OCI-LY1 (cell line): Measurements from ENCODE around the gene SLFN13.

Experiments used
- CTCF ChIP-seq: fragments of 200-600 bp; sonication (generic), shearing (Covaris generic); IDR thresholded peaks from 2 replicates; pipeline ENCODE4 v1.5.1; 2017; ENCODE audit warnings: mild to moderate bottlenecking, antibody characterized with exemption, low read length, moderate library complexity, mixed read lengths
- EZH2 ChIP-seq: fragments of 200-600 bp; sonication (generic), shearing (Covaris generic); IDR thresholded peaks from 2 replicates; pipeline ENCODE4 v1.8.0; 2017; ENCODE audit warnings: borderline replicate concordance, mixed run types, mild to moderate bottlenecking, antibody characterized with exemption, low read length, moderate library complexity, mixed read lengths

- TF ChIP-seq CTCF (no peak), EZH2 (no peak)
Measured at GRCh38 chr17:35453171-35453570, 4.6 kb upstream of the SLFN13 start.
